Karpas-422 (cell line): Measurements from ENCODE around the gene KATNIP. TPM values are rescaled to one million over a fixed set of nuclear protein-coding genes. Genes with fewer than 3 reads are reported as not detected.

Experiments used
- DNase-seq: peaks from one replicate; pipeline ENCODE4 v3.0.0-alpha.2; 2015
- H2AFZ ChIP-seq: fragments of 200-600 bp; sonication (generic); 2 replicates; pipeline ENCODE4 v1.6.1; 2014; ENCODE audit warnings: antibody characterized with exemption, low read length, mixed read lengths
- H3K27ac ChIP-seq: fragments of 200-600 bp; sonication (generic); 2 replicates; pipeline ENCODE4 v1.5.1; 2014; ENCODE audit warnings: mild to moderate bottlenecking, low read length, moderate library complexity
- H3K27me3 ChIP-seq: fragments of 200-600 bp; sonication (generic); 2 replicates; pipeline ENCODE4 v1.6.1; 2014; ENCODE audit warnings: low read length, mixed read lengths
- H3K36me3 ChIP-seq: fragments of 200-600 bp; sonication (generic); 2 replicates; pipeline ENCODE4 v1.6.1; 2014; ENCODE audit warnings: low read length, mixed read lengths; ENCODE audit not compliant: insufficient read depth
- H3K4me1 ChIP-seq: fragments of 200-600 bp; sonication (generic); 2 replicates; pipeline ENCODE4 v1.6.1; 2014; ENCODE audit warnings: mild to moderate bottlenecking, low read length, mixed read lengths
- H3K4me2 ChIP-seq: fragments of 200-600 bp; sonication (generic); 2 replicates; pipeline ENCODE4 v1.6.1; 2014; ENCODE audit warnings: low read length, low read depth, mild to moderate bottlenecking; ENCODE audit not compliant: poor library complexity, severe bottlenecking
- H3K4me3 ChIP-seq: fragments of 200-600 bp; sonication (generic); 2 replicates; pipeline ENCODE4 v1.5.1; 2014; ENCODE audit warnings: mild to moderate bottlenecking, antibody characterized with exemption, low read length, mixed read lengths
- H3K79me2 ChIP-seq: fragments of 200-600 bp; sonication (generic); 2 replicates; pipeline ENCODE4 v1.6.1; 2014; ENCODE audit warnings: mild to moderate bottlenecking, low read length, mixed read lengths
- H3K9ac ChIP-seq: fragments of 200-600 bp; sonication (generic); 2 replicates; pipeline ENCODE4 v1.6.0; 2014; ENCODE audit warnings: low read length
- H3K9me2 ChIP-seq: fragments of 200-600 bp; sonication (generic), shearing (Covaris generic); replicated peaks from 2 replicates; pipeline ENCODE4 v1.6.0; 2014; ENCODE audit warnings: mild to moderate bottlenecking, low read length, moderate library complexity; ENCODE audit not compliant: insufficient read depth
- H3K9me3 ChIP-seq: fragments of 300-700, 200-600 bp; sonication (generic); 2 replicates; pipeline ENCODE4 v1.6.1; 2014; ENCODE audit warnings: low read length, mixed read lengths
- H4K20me1 ChIP-seq: fragments of 200-600 bp; sonication (generic); 2 replicates; pipeline ENCODE4 v1.6.1; 2014; ENCODE audit warnings: mild to moderate bottlenecking, antibody characterized with exemption, low read length, low read depth; ENCODE audit not compliant: insufficient read depth
- total RNA-seq: library from RNA; depleted of rRNA; stranded (reverse); fragments of >200 nt; shearing (Covaris generic); gene quantifications from 2 replicates; pipeline ENCODE4 v1.2.3, GENCODE V29; 2014; ENCODE audit warnings: low replicate concordance; rRNA removed

Gene KATNIP
- total RNA-seq: 8.5 and 14.4 TPM in 2 replicates

GRCh38 chr16:27549746-27550581 lies at the start of gene KATNIP, which contains the start of gene GTF3C1:
Gene KATNIP (plus strand): TSS chr16:27550144. CDS start chr16:27550171, 27 bp downstream.
Gene GTF3C1 (minus strand): TSS chr16:27549913. CDS start chr16:27549890, 23 bp downstream.
- Histone ChIP-seq H4K20me1 (peaks cover 18% of the 10 kb centered on the region; the same call in 1 of the 2 replicates), H2AFZ (peak within 1 kb of the TSS; percentile 88; the same call in 1 of the 2 replicates), H3K27me3 (no peaks in the 10 kb centered on the region), H3K79me2 (peaks cover 67% of the 10 kb centered on the region), H3K9ac (peak within 1 kb of the TSS; percentile 97), H3K9me2 (no peaks in the 10 kb centered on the region), H3K27ac (no peak within 1 kb of the TSS), H3K36me3 (no peaks in the 10 kb centered on the region), H3K4me1 (peaks cover 22% of the 10 kb centered on the region), H3K4me2 (peak within 1 kb of the TSS; percentile 93), H3K4me3 (peak within 1 kb of the TSS; percentile 100), H3K9me3 (no peaks in the 10 kb centered on the region)
- DNase-seq: peak; percentile 100

GRCh38 chr16:27500801-27501200 lies 49.1 kb upstream of the KATNIP start:
- Histone ChIP-seq H3K36me3 (peaks cover 28% of the 10 kb centered on the region; the same call in 1 of the 2 replicates), H4K20me1 (no peaks in the 10 kb centered on the region), H3K9me3 (no peaks in the 10 kb centered on the region), H3K4me2 (no peak overlapping the region), H2AFZ (no peak overlapping the region), H3K9me2 (no peaks in the 10 kb centered on the region), H3K4me3 (no peak overlapping the region), H3K27me3 (no peaks in the 10 kb centered on the region), H3K79me2 (no peaks in the 10 kb centered on the region), H3K9ac (no peak overlapping the region), H3K4me1 (no peaks in the 10 kb centered on the region), H3K27ac (no peak overlapping the region)
- no peak for DNase-seq

GRCh38 chr16:27503662-27504061 lies 46.3 kb upstream of the KATNIP start:
- peaks cover 22% of the 10 kb centered on the region; the same call in 1 of the 2 replicates for H3K36me3 ChIP-seq
- H3K4me1 ChIP-seq: no peaks in the 10 kb centered on the region
- H3K27ac ChIP-seq: no peak overlapping the region
- no peak overlapping the region for H3K4me3 ChIP-seq
- H3K9me3 ChIP-seq: no peaks in the 10 kb centered on the region
- no peaks in the 10 kb centered on the region for H3K79me2 ChIP-seq
- DNase-seq: no peak
- H4K20me1 ChIP-seq: no peaks in the 10 kb centered on the region
- H3K27me3 ChIP-seq: no peaks in the 10 kb centered on the region
- H3K4me2 ChIP-seq: no peak overlapping the region
- H3K9me2 ChIP-seq: no peaks in the 10 kb centered on the region
- no peak overlapping the region for H2AFZ ChIP-seq
- H3K9ac ChIP-seq: no peak overlapping the region

GRCh38 chr16:27505297-27506236 lies 44.4 kb upstream of the KATNIP start:
- H3K36me3 ChIP-seq: peaks cover 22% of the 10 kb centered on the region; the same call in 1 of the 2 replicates
- no peak overlapping the region for H3K4me3 ChIP-seq
- DNase-seq: no peak

GRCh38 chr16:27506771-27507170 lies 43.2 kb upstream of the KATNIP start:
- no peaks in the 10 kb centered on the region for H3K79me2 ChIP-seq
- no peak overlapping the region for H3K27ac ChIP-seq
- no peaks in the 10 kb centered on the region for H3K9me3 ChIP-seq
- H3K36me3 ChIP-seq: peaks cover 20% of the 10 kb centered on the region; the same call in 1 of the 2 replicates
- H2AFZ ChIP-seq: no peak overlapping the region
- H3K9ac ChIP-seq: no peak overlapping the region
- no peaks in the 10 kb centered on the region for H4K20me1 ChIP-seq
- no peak overlapping the region for H3K4me2 ChIP-seq
- DNase-seq: no peak
- H3K9me2 ChIP-seq: no peaks in the 10 kb centered on the region
- no peak overlapping the region for H3K4me3 ChIP-seq
- no peaks in the 10 kb centered on the region for H3K4me1 ChIP-seq
- H3K27me3 ChIP-seq: no peaks in the 10 kb centered on the region

More at GRCh38 chr16:27505297-27506236, 44.4 kb upstream of the KATNIP start:
- H3K4me1 ChIP-seq: no peaks in the 10 kb centered on the region
- no peaks in the 10 kb centered on the region for H3K9me2 ChIP-seq
- H3K27me3 ChIP-seq: no peaks in the 10 kb centered on the region
- no peak overlapping the region for H3K27ac ChIP-seq
- no peak overlapping the region for H3K9ac ChIP-seq
- H2AFZ ChIP-seq: no peak overlapping the region
- H3K9me3 ChIP-seq: no peaks in the 10 kb centered on the region
- no peak overlapping the region for H3K4me2 ChIP-seq
- no peaks in the 10 kb centered on the region for H4K20me1 ChIP-seq
- no peaks in the 10 kb centered on the region for H3K79me2 ChIP-seq

GRCh38 chr16:27508476-27508875 lies 41.5 kb upstream of the KATNIP start:
- no peaks in the 10 kb centered on the region for H3K4me1 ChIP-seq
- H3K79me2 ChIP-seq: no peaks in the 10 kb centered on the region
- H3K4me2 ChIP-seq: no peak overlapping the region
- no peak overlapping the region for H2AFZ ChIP-seq
- H3K4me3 ChIP-seq: no peak overlapping the region
- H3K9ac ChIP-seq: no peak overlapping the region
- no peaks in the 10 kb centered on the region for H4K20me1 ChIP-seq
- H3K9me2 ChIP-seq: no peaks in the 10 kb centered on the region
- no peak for DNase-seq
- H3K27me3 ChIP-seq: no peaks in the 10 kb centered on the region
- peaks cover 19% of the 10 kb centered on the region; the same call in 1 of the 2 replicates for H3K36me3 ChIP-seq
- H3K9me3 ChIP-seq: no peaks in the 10 kb centered on the region
- H3K27ac ChIP-seq: no peak overlapping the region

GRCh38 chr16:27511657-27512448 lies 38.1 kb upstream of the KATNIP start:
- Histone ChIP-seq H3K27ac (no peak overlapping the region), H3K27me3 (no peaks in the 10 kb centered on the region), H3K4me3 (no peak overlapping the region), H3K9me2 (no peaks in the 10 kb centered on the region), H4K20me1 (no peaks in the 10 kb centered on the region), H3K9me3 (no peaks in the 10 kb centered on the region), H3K4me2 (no peak overlapping the region), H3K36me3 (peaks cover 12% of the 10 kb centered on the region; the same call in 1 of the 2 replicates), H3K79me2 (0 out of 2 replicates have a peak, but pooled peaks cover 5% of the 10 kb centered on the region), H3K9ac (no peak overlapping the region), H2AFZ (no peak overlapping the region), H3K4me1 (peaks cover 14% of the 10 kb centered on the region)
- DNase-seq: no peak
